Measurements from ENCODE around the gene RUVBL1.

RUVBL1 gene

GRCh38 chr3:128077665-128078064 lies 45.9 kb downstream of the RUVBL1 start:
- DNase-seq (ENCODE audit: insufficient read length, low spot score) (no peak), FAIRE-seq (no peak)
- TF ChIP-seq CTCF (IDR thresholded peaks at IDR 0.05; ENCODE audit: insufficient read depth, missing control alignments): no peak

GRCh38 chr3:128077202-128077624 lies 46.4 kb downstream of the RUVBL1 start:
- FAIRE-seq: no peak
- no peak for TF ChIP-seq CTCF (IDR thresholded peaks at IDR 0.05; ENCODE audit: insufficient read depth, missing control alignments)

GRCh38 chr3:128076483-128077201 lies 47.0 kb downstream of the RUVBL1 start:
- no peak for TF ChIP-seq CTCF (IDR thresholded peaks at IDR 0.05; ENCODE audit: insufficient read depth, missing control alignments)
- DNase-seq (ENCODE audit: insufficient read length, low spot score) (no peak), FAIRE-seq (no peak)

More at GRCh38 chr3:128077202-128077624, 46.4 kb downstream of the RUVBL1 start:
- no peak for DNase-seq (ENCODE audit: insufficient read length, low spot score)

- no peak for TF ChIP-seq CTCF (IDR thresholded peaks at IDR 0.05; ENCODE audit: insufficient read depth, missing control alignments)
- FAIRE-seq (no peak), DNase-seq (ENCODE audit: insufficient read length, low spot score) (no peak)
Measured at GRCh38 chr3:128075522-128076482, 47.8 kb downstream of the RUVBL1 start.

- DNase-seq (ENCODE audit: insufficient read length, low spot score): no peak
- no peak for TF ChIP-seq CTCF (IDR thresholded peaks at IDR 0.05; ENCODE audit: insufficient read depth, missing control alignments)
- no peak for FAIRE-seq
Measured at GRCh38 chr3:128074851-128075521, 48.6 kb downstream of the RUVBL1 start.

GRCh38 chr3:128073807-128074206 lies 49.8 kb downstream of the RUVBL1 start:
- FAIRE-seq: no peak
- no peak for TF ChIP-seq CTCF (IDR thresholded peaks at IDR 0.05; ENCODE audit: insufficient read depth, missing control alignments)
- no peak for DNase-seq (ENCODE audit: insufficient read length, low spot score)

Measured in D721Med (cell line).